Measurements from ENCODE around the gene AP3B1. TPM values are rescaled to one million over a fixed set of nuclear protein-coding genes. Genes with fewer than 3 reads are reported as not detected.
"Not testable (repeated sequence)": the region's sequence is repeated elsewhere in the genome, so short reads cannot be mapped to it uniquely, and the experiment has no call there.

Gene AP3B1
- total RNA-seq, 4 donors from 2014 or later = 31.2 to 42.1 (median 36.2) TPM

GRCh38 chr5:78056901-78057514 is 237.5 kb downstream of the AP3B1 start:
- WGBS = 84% methylated on average over 9 of the region's 9 CpGs
- H3K4me3 ChIP-seq = no peak overlapping the region
- no peak overlapping the region for H3K27ac ChIP-seq (replicated peaks in 1 of 4)

GRCh38 chr5:78056053-78056452 is 238.4 kb downstream of the AP3B1 start:
- Histone ChIP-seq H3K36me3 (no peaks in the 10 kb centered on the region), H3K4me3 (no peak overlapping the region), H3K9me3 (no peaks in the 10 kb centered on the region), H3K27me3 (no peaks in the 10 kb centered on the region), H3K27ac (replicated peaks in 1 of 4) (no peak overlapping the region), H3K4me1 (no peaks in the 10 kb centered on the region)
- WGBS = 94% methylated on average over 1 of the region's 1 CpG
- intact Hi-C loops (cut with DNase I) = no loop called here
- TF ChIP-seq POLR2AphosphoS5 (IDR thresholded peaks at IDR 0.05) (no peak), EP300 (IDR thresholded peaks at IDR 0.05) (no peak), CTCF (IDR thresholded peaks at IDR 0.05) (no peak), POLR2A (IDR thresholded peaks at IDR 0.05; ENCODE audit: low read depth) (no peak)
- DNase-seq (ENCODE audit: extremely low spot score) = no peak

More at GRCh38 chr5:78056901-78057514, 237.5 kb downstream of the AP3B1 start:
- H3K9me3 ChIP-seq = no peaks in the 10 kb centered on the region
- no peaks in the 10 kb centered on the region for H3K27me3 ChIP-seq
- no peaks in the 10 kb centered on the region for H3K36me3 ChIP-seq
- DNase-seq (ENCODE audit: extremely low spot score) = no peak
- no peaks in the 10 kb centered on the region for H3K4me1 ChIP-seq
- TF ChIP-seq POLR2A (IDR thresholded peaks at IDR 0.05; ENCODE audit: low read depth) (no peak), EP300 (IDR thresholded peaks at IDR 0.05) (no peak), POLR2AphosphoS5 (IDR thresholded peaks at IDR 0.05) (no peak), CTCF (IDR thresholded peaks at IDR 0.05) (no peak)
- intact Hi-C loops (cut with DNase I) = no loop called here

- TF ChIP-seq EP300 (IDR thresholded peaks at IDR 0.05) (no peak), POLR2AphosphoS5 (IDR thresholded peaks at IDR 0.05) (no peak), POLR2A (IDR thresholded peaks at IDR 0.05; ENCODE audit: low read depth) (no peak), CTCF (IDR thresholded peaks at IDR 0.05) (no peak)
- H3K27ac ChIP-seq (replicated peaks in 1 of 4) = no peak overlapping the region
- no peaks in the 10 kb centered on the region for H3K4me1 ChIP-seq
- no peaks in the 10 kb centered on the region for H3K27me3 ChIP-seq
- no peaks in the 10 kb centered on the region for H3K9me3 ChIP-seq
- no peaks in the 10 kb centered on the region for H3K36me3 ChIP-seq
- no peak for DNase-seq (ENCODE audit: extremely low spot score)
- WGBS = 83% methylated on average over 4 of the region's 4 CpGs
- H3K4me3 ChIP-seq = no peak overlapping the region
- intact Hi-C loops (cut with DNase I) = no loop called here
Observed at GRCh38 chr5:78050888-78051287, 243.6 kb downstream of the AP3B1 start.

GRCh38 chr5:78046823-78047222 is 247.7 kb downstream of the AP3B1 start:
- H3K36me3 ChIP-seq; H3K4me1 ChIP-seq; H3K27ac ChIP-seq (replicated peaks in 1 of 4); H3K27me3 ChIP-seq; H3K4me3 ChIP-seq; DNase-seq (ENCODE audit: extremely low spot score); intact Hi-C loops (cut with DNase I); H3K9me3 ChIP-seq: not testable (repeated sequence)
- WGBS = 94% methylated on average over 2 of the region's 2 CpGs

GRCh38 chr5:78046006-78046405 is 248.5 kb downstream of the AP3B1 start:
- WGBS = 90% methylated on average over 9 of the region's 9 CpGs
- intact Hi-C loops (cut with DNase I) = no loop called here
- no peak for DNase-seq (ENCODE audit: extremely low spot score)

More at GRCh38 chr5:78046006-78046405, 248.5 kb downstream of the AP3B1 start:
- Histone ChIP-seq H3K27ac (replicated peaks in 1 of 4) (no peak overlapping the region), H3K36me3 (peaks cover 0 to 2% (median 0%) of the 10 kb centered on the region in 4 donors), H3K9me3 (no peaks in the 10 kb centered on the region), H3K27me3 (no peaks in the 10 kb centered on the region), H3K4me3 (no peak overlapping the region), H3K4me1 (no peaks in the 10 kb centered on the region)
- TF ChIP-seq EP300 (IDR thresholded peaks at IDR 0.05) = no peak
- no peak for TF ChIP-seq POLR2AphosphoS5 (IDR thresholded peaks at IDR 0.05)
- TF ChIP-seq CTCF (IDR thresholded peaks at IDR 0.05) = no peak
- no peak for TF ChIP-seq POLR2A (IDR thresholded peaks at IDR 0.05; ENCODE audit: low read depth)
